ENCODE results near the gene TBC1D5. TPM values are rescaled to one million over a fixed set of nuclear protein-coding genes. Genes with fewer than 3 reads are reported as not detected.
"Not testable (repeated sequence)": the region's sequence is repeated elsewhere in the genome, so short reads cannot be mapped to it uniquely, and the experiment has no call there.

Gene TBC1D5
- total RNA-seq, 4 donors from 2014 or later: 29.2 to 114 (median 53.4) TPM

- Histone ChIP-seq H3K27ac (no peak overlapping the region), H3K9me3 (no peaks in the 10 kb centered on the region), H3K27me3 (no peaks in the 10 kb centered on the region), H3K4me1 (peaks cover 0 to 6% (median 0%) of the 10 kb centered on the region in 4 donors), H3K36me3 (peaks cover 0 to 6% (median 0%) of the 10 kb centered on the region in 3 donors), H3K4me3 (no peak overlapping the region)
- no peak for DNase-seq
- TF ChIP-seq POLR2A (IDR thresholded peaks at IDR 0.05): no peak
- no peak for TF ChIP-seq CTCF (IDR thresholded peaks at IDR 0.05)
Observed at GRCh38 chr3:17730318-17730967, 12.0 kb downstream of the TBC1D5 start.

GRCh38 chr3:17726313-17726712 lies 16.1 kb downstream of the TBC1D5 start:
- DNase-seq: no peak
- H3K4me3 ChIP-seq: no peak overlapping the region
- no peaks in the 10 kb centered on the region for H3K9me3 ChIP-seq
- no peak overlapping the region for H3K27ac ChIP-seq
- TF ChIP-seq CTCF (IDR thresholded peaks at IDR 0.05): no peak
- no peak for TF ChIP-seq POLR2A (IDR thresholded peaks at IDR 0.05)
- peaks cover 0 to 6% (median 0%) of the 10 kb centered on the region in 4 donors for H3K4me1 ChIP-seq
- H3K27me3 ChIP-seq: no peaks in the 10 kb centered on the region
- peaks cover 0 to 6% (median 0%) of the 10 kb centered on the region in 3 donors for H3K36me3 ChIP-seq

DNA sequence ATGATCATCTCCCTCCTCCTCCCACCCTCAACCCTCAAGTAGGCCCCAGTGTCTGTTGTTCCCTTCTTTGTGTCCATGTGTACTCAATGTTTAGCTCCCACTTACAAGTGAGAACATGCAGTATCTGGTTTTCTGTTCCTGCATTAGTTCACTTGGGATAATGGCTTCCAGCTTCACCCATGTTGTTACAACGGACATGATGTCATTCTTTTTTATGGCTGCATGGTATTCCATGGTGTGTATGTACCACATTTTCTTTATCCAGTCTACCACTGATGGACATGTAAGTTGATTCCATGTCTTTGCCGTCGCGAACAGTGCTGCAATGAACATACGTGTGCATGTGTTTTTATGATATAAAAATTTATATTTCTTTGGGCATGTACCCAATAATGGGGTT lies 16.6 kb downstream of the TBC1D5 start:
- H3K27me3 ChIP-seq, H3K36me3 ChIP-seq, H3K4me3 ChIP-seq, H3K27ac ChIP-seq, DNase-seq, H3K9me3 ChIP-seq, H3K4me1 ChIP-seq: not testable (repeated sequence)

- H3K27ac ChIP-seq: no peak overlapping the region
- peaks cover 0 to 6% (median 0%) of the 10 kb centered on the region in 3 donors for H3K36me3 ChIP-seq
- no peaks in the 10 kb centered on the region for H3K9me3 ChIP-seq
- no peak overlapping the region for H3K4me3 ChIP-seq
- TF ChIP-seq POLR2A (IDR thresholded peaks at IDR 0.05) (no peak), CTCF (IDR thresholded peaks at IDR 0.05) (no peak)
- no peaks in the 10 kb centered on the region for H3K4me1 ChIP-seq
- H3K27me3 ChIP-seq: no peaks in the 10 kb centered on the region
- DNase-seq: no peak
Observed at GRCh38 chr3:17724948-17725347, 17.5 kb downstream of the TBC1D5 start.

- Histone ChIP-seq H3K27me3 (no peaks in the 10 kb centered on the region), H3K4me1 (no peaks in the 10 kb centered on the region), H3K36me3 (peaks cover 0 to 6% (median 0%) of the 10 kb centered on the region in 3 donors), H3K9me3 (no peaks in the 10 kb centered on the region), H3K27ac (no peak overlapping the region), H3K4me3 (no peak overlapping the region)
- DNase-seq: no peak
- TF ChIP-seq POLR2A (IDR thresholded peaks at IDR 0.05) (no peak), CTCF (IDR thresholded peaks at IDR 0.05) (no peak)
Observed at GRCh38 chr3:17724122-17724521, 18.3 kb downstream of the TBC1D5 start.

- DNase-seq: no peak
- Histone ChIP-seq H3K4me1 (no peaks in the 10 kb centered on the region), H3K36me3 (peaks cover 0 to 20% (median 0%) of the 10 kb centered on the region in 3 donors), H3K27me3 (no peaks in the 10 kb centered on the region), H3K27ac (no peak overlapping the region), H3K4me3 (no peak overlapping the region), H3K9me3 (peaks cover 0 to 5% (median 0%) of the 10 kb centered on the region in 4 donors)
- TF ChIP-seq POLR2A (IDR thresholded peaks at IDR 0.05) (no peak), CTCF (IDR thresholded peaks at IDR 0.05) (no peak)
Observed at GRCh38 chr3:17717411-17717810, 25.0 kb downstream of the TBC1D5 start.
